ENCODE measurements around the gene ARIH1. TPM values are rescaled to one million over a fixed set of nuclear protein-coding genes. Genes with fewer than 3 reads are reported as not detected.

The ARIH1 gene
- total and polyA plus RNA-seq, 2 experiments from 2014 or later = 24.5 to 29.5 TPM

GRCh38 chr15:72481015-72481659 is 7.0 kb downstream of the ARIH1 start:
- no peak for DNase-seq
- Histone ChIP-seq H3K4me1 (ENCODE audit: insufficient read depth) (peaks cover 22% of the 10 kb centered on the region), H3K36me3 (ENCODE audit: low read depth) (0 out of 2 replicates have a peak, but pooled peaks cover 14% of the 10 kb centered on the region), H3K27ac (no peak overlapping the region), H3K9ac (no peak overlapping the region), H3K27me3 (replicated peaks; ENCODE audit: insufficient read depth) (no peaks in the 10 kb centered on the region), H3K9me2 (ENCODE audit: insufficient read depth) (no peaks in the 10 kb centered on the region), H3K9me3 (ENCODE audit: low read depth) (no peaks in the 10 kb centered on the region), H3K79me2 (ENCODE audit: insufficient read depth) (peaks cover 100% of the 10 kb centered on the region), H3K4me3 (no peak overlapping the region), H4K20me1 (ENCODE audit: insufficient read depth) (peaks cover 43% of the 10 kb centered on the region), H2AFZ (no peak overlapping the region), H3K4me2 (ENCODE audit: unreplicated experiment) (no peak overlapping the region), H3F3A (ENCODE audit: insufficient read depth) (peaks cover 16% of the 10 kb centered on the region)
- no peak for TF ChIP-seq EZH2 (IDR thresholded peaks at IDR 0.05; ENCODE audit: insufficient read depth, poor library complexity, severe bottlenecking)
- no peak for TF ChIP-seq EZH2phosphoT487 (IDR thresholded peaks at IDR 0.05; ENCODE audit: insufficient read depth, low read depth)
- in situ Hi-C loops (cut with MboI) = no loop called here
- 95% methylated on average over 3 of the region's 3 CpGs for WGBS, 2 experiments (ENCODE audit: low coverage in 1 of 2, low lambda C conversion rate in 2 of 2, missing lambda C conversion rate in 2 of 2)

- Histone ChIP-seq H3K4me1 (ENCODE audit: insufficient read depth) (peaks cover 21% of the 10 kb centered on the region), H4K20me1 (ENCODE audit: insufficient read depth) (peaks cover 36% of the 10 kb centered on the region), H3K36me3 (ENCODE audit: low read depth) (0 out of 2 replicates have a peak, but pooled peaks cover 5% of the 10 kb centered on the region), H3K79me2 (ENCODE audit: insufficient read depth) (peaks cover 100% of the 10 kb centered on the region), H2AFZ (no peak overlapping the region), H3K9ac (no peak overlapping the region), H3K4me3 (no peak overlapping the region), H3K27ac (no peak overlapping the region), H3K4me2 (ENCODE audit: unreplicated experiment) (no peak overlapping the region), H3K9me3 (ENCODE audit: low read depth) (no peaks in the 10 kb centered on the region), H3K9me2 (ENCODE audit: insufficient read depth) (no peaks in the 10 kb centered on the region), H3F3A (ENCODE audit: insufficient read depth) (peaks cover 4% of the 10 kb centered on the region), H3K27me3 (replicated peaks; ENCODE audit: insufficient read depth) (no peaks in the 10 kb centered on the region)
- in situ Hi-C loops (cut with MboI) = no loop called here
- no peak for TF ChIP-seq EZH2 (IDR thresholded peaks at IDR 0.05; ENCODE audit: insufficient read depth, poor library complexity, severe bottlenecking)
- no peak for TF ChIP-seq EZH2phosphoT487 (IDR thresholded peaks at IDR 0.05; ENCODE audit: insufficient read depth, low read depth)
- no peak for DNase-seq
Measured at GRCh38 chr15:72482275-72482674, 8.1 kb downstream of the ARIH1 start.

GRCh38 chr15:72483279-72483678 is 9.1 kb downstream of the ARIH1 start:
- Histone ChIP-seq H3K36me3 (ENCODE audit: low read depth) (no peaks in the 10 kb centered on the region), H3K9me2 (ENCODE audit: insufficient read depth) (no peaks in the 10 kb centered on the region), H3K4me3 (no peak overlapping the region), H3K4me2 (ENCODE audit: unreplicated experiment) (no peak overlapping the region), H3K9me3 (ENCODE audit: low read depth) (no peaks in the 10 kb centered on the region), H3K9ac (no peak overlapping the region), H2AFZ (no peak overlapping the region), H3F3A (ENCODE audit: insufficient read depth) (peaks cover 5% of the 10 kb centered on the region; the same call in 1 of the 2 replicates), H3K27ac (no peak overlapping the region), H3K4me1 (ENCODE audit: insufficient read depth) (peaks cover 25% of the 10 kb centered on the region), H3K27me3 (replicated peaks; ENCODE audit: insufficient read depth) (no peaks in the 10 kb centered on the region), H3K79me2 (ENCODE audit: insufficient read depth) (peaks cover 100% of the 10 kb centered on the region), H4K20me1 (ENCODE audit: insufficient read depth) (peaks cover 36% of the 10 kb centered on the region)
- no peak for TF ChIP-seq EZH2 (IDR thresholded peaks at IDR 0.05; ENCODE audit: insufficient read depth, poor library complexity, severe bottlenecking)
- no peak for TF ChIP-seq EZH2phosphoT487 (IDR thresholded peaks at IDR 0.05; ENCODE audit: insufficient read depth, low read depth)
- DNase-seq = no peak
- WGBS, 2 experiments (ENCODE audit: low coverage in 1 of 2, low lambda C conversion rate in 2 of 2, missing lambda C conversion rate in 2 of 2) = 97% methylated on average over 6 of the region's 6 CpGs
- in situ Hi-C loops (cut with MboI) = no loop called here

- Histone ChIP-seq H3K9ac (no peak overlapping the region), H3K36me3 (ENCODE audit: low read depth) (no peaks in the 10 kb centered on the region), H3K4me3 (no peak overlapping the region), H3K4me2 (ENCODE audit: unreplicated experiment) (no peak overlapping the region), H4K20me1 (ENCODE audit: insufficient read depth) (peaks cover 45% of the 10 kb centered on the region), H3K4me1 (ENCODE audit: insufficient read depth) (peaks cover 34% of the 10 kb centered on the region), H3K27me3 (replicated peaks; ENCODE audit: insufficient read depth) (no peaks in the 10 kb centered on the region), H3F3A (ENCODE audit: insufficient read depth) (peaks cover 6% of the 10 kb centered on the region; the same call in 1 of the 2 replicates), H2AFZ (no peak overlapping the region), H3K27ac (no peak overlapping the region), H3K79me2 (ENCODE audit: insufficient read depth) (peaks cover 100% of the 10 kb centered on the region), H3K9me3 (ENCODE audit: low read depth) (no peaks in the 10 kb centered on the region), H3K9me2 (ENCODE audit: insufficient read depth) (no peaks in the 10 kb centered on the region)
- in situ Hi-C loops (cut with MboI) = no loop called here
- DNase-seq = no peak
- WGBS, 2 experiments (ENCODE audit: low coverage in 1 of 2, low lambda C conversion rate in 2 of 2, missing lambda C conversion rate in 2 of 2) = 83 to 89% methylated on average over 3 of the region's 3 CpGs
- TF ChIP-seq EZH2 (IDR thresholded peaks at IDR 0.05; ENCODE audit: insufficient read depth, poor library complexity, severe bottlenecking) = no peak
- TF ChIP-seq EZH2phosphoT487 (IDR thresholded peaks at IDR 0.05; ENCODE audit: insufficient read depth, low read depth) = no peak
Measured at GRCh38 chr15:72486144-72486543, 12.0 kb downstream of the ARIH1 start.
